NCI-H187 (cell line): Measurements from ENCODE around the gene FRAT1.

Experiments
- DNase-seq, 2 experiments: peaks; one replicate each; lab custom pipeline; 2025; lab: John Stamatoyannopoulos, UW

Gene FRAT1

DNA sequence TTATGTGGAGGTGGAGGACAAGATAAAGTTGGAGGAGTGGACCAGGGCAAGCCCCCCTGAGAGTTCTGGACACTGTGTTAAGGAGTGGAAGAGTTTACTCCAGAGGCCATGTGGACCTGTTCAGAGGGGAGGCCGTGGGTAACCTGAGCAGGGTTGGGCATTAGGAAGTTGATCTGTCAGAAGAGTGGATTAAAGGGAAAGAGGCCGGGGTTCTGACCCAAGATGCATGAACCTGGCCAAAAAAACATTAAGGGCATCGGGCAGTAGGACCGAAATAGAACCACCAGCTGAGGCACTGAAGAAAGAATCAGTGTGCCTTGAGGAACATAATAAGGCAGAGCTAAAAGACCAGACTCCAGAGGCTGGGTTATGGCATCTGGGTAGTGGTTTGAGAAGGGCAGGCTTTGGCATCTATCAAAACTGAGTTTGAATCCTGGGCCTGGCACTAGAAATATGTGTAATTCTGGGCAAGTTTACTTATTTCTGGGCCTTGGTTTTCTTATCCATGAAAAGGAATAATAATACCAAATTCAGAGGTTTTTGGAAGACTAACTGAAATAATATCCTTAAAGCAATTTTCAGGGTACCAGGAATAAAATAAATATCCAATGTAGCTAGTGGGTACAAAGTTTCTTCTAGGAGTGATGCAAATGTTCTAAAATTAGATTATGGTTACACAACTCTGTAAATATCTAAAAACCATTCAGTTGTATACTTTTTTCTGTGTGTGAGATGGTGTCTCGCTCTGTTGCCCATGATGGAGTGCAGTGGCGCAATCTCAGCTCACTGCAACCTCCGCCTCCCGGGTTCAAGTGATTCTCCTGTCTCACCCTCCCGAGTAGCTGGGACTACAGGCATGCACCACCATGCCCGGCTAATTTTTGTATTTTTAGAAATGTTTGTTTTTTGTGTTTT is 10.9 kb upstream of the FRAT1 start:
- DNase-seq, result no peak

DNA sequence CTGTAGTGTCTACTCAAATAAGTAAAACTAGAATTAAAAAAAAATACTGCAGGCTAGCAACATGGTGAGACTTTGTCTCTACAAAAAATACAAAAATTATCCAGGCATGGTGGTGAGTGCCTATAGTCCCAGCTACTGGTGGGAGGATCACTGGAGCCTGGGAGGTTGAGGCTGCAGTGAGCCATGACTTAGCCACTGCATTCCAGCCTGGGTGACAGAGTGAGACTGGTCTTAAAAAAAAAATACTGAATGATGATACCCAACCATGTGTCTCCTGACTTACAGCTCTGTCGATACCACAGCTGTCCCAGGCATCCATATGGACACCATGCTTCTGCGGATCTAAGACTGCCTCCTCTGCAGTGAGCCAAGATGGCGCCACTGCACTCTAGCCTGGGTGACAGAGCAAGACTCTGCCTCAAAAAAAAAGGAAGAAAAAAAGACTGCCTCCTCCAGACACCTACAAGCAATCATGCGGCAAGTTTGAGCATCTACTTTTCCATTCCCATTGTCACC is 7.9 kb upstream of the FRAT1 start:
- DNase-seq, result no peak

DNA sequence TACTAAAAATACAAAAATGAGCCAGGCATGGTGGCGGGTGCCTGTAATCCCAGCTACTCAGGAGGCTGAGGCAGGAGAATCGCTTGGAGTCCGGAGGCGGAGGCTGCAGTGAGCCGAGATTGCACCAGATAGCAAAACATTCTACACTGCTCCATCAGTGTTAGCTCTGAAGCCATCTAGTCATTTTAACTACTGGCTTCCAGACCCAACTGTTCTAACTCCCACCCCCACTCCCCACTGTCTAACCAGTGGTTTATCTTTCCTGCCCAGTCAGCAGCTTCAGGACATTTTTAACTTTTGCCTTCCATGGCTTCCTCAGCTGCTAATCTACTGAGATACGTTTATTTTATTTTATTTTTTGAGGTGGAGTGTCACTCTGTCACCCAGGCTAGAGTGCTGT is 6.2 kb upstream of the FRAT1 start:
- DNase-seq, result no peak

DNA sequence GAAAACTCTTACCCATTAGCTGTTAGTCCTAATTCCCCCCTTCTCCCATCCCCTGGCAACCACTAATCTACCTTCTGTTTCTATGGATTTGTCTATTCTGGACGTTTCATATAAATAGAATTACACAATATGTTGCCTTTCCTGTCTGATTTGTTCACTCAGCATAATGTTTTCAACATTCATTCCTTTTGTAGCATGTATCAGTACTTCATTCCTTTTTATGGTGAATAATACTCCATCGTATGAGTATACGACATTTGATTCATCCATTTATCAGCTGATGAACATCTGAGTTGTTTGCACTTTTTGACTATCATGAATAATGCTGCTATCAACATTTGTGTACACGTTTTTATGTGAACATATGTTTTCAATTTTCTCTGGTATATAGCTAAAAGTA is 4.4 kb upstream of the FRAT1 start:
- no peak for DNase-seq

DNA sequence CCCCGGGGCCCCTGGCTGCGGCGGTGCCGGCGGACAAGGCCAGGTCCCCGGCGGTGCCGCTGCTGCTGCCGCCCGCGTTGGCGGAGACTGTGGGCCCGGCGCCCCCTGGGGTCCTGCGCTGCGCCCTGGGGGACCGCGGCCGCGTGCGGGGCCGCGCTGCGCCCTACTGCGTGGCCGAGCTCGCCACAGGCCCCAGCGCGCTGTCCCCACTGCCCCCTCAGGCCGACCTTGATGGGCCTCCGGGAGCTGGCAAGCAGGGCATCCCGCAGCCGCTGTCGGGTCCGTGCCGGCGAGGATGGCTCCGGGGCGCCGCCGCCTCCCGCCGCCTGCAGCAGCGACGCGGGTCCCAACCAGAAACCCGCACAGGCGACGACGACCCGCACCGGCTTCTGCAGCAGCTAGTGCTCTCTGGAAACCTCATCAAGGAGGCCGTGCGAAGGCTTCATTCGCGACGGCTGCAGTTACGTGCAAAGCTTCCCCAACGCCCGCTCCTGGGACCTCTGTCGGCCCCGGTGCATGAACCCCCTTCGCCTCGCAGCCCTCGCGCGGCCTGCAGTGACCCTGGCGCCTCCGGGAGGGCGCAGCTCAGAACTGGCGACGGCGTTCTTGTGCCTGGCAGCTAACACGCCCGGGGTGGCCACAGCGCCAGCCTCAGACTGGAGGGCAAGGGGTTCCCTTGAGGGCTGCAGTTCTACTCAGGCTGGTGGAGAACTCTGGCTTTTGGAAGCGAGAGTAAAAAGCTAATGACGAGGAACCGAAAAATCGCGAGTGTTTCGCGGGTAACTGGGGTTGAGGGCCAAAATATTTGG is 804 bp downstream of the FRAT1 start:
- peak in 1 of 2 experiments; percentile 8 for DNase-seq

DNA sequence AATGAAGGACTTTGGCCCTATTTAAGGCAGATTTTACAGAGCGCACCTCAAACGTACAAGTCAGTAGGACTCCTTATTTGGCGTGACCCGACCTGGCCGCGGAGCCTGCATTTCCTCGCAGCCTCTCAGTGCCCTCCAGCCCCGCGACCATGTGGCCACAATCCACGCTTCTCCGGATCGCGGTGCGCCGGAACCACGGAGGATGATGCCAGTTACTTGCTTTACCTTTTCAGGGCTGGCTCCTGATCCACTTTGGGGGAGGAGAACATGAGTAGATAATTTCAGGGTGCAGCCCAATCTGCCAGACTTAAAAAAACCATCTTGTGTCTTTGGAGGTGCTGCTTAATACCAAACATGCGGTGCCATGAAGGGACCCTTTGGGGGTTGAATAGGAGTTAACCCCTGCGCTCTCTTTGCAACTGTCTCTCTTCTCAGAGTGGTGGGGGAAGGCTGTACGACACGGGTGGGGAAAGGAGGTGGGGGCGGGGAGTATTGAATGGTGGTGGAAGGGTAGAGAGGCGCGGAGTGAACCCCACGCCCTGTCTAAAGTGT is 1.5 kb downstream of the FRAT1 start:
- no peak for DNase-seq

DNA sequence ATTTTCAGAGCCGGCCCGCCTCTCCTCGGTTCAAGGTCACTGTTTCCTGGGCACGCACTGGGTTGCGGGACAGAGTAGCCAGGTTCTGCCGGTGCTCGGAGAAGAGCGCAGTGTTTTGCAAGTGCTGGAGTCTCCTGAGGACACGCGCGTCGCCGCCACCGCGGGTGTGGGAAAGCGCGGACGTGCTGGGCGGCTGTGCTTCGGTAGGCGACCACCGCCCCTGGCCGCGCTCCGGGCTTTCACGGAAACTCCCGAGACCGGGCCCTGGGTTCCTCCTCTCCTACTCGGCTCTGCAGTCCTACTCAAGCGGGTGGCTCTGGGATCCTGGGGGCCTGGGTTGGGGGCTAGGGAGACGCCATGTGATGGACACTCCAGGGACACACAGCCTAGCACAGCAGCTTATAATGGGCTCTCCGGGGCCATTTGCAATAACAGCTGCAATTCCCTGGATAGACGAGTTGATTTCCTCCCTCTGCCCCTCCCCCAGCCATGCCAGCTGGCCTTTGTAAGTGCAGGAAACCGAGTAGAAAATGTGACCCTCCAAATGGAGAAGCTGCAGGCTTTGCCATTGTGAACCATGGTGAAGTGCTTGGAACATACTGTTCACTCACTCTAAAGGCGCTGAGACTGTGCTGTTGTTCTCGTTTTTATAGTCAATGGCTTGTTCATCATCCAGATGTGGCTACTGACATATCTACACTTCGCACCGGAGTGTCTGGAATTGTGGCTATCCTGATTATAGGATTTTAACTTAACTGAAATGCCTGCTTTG is 2.1 kb downstream of the FRAT1 start:
- DNase-seq, result peak; percentile 34 to 46

DNA sequence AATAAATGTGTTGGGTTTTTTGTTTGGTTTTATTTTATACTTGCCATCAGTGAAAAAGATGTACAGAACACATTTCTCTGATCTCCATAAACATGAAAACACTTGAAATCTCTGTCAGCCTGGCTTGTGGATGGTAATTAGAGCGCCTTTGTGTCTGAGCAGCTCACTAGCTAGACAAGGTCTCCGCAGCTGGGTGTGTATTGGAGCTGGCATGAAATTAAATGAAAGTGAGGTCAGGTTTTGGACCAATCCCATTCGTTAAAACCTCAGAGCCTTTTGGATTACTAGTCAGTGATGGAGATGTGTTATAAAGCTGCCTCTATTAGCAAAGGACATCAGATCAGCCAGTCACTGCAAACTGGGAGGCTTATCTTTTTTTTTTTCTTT is 2.7 kb downstream of the FRAT1 start:
- DNase-seq, result no peak

DNA sequence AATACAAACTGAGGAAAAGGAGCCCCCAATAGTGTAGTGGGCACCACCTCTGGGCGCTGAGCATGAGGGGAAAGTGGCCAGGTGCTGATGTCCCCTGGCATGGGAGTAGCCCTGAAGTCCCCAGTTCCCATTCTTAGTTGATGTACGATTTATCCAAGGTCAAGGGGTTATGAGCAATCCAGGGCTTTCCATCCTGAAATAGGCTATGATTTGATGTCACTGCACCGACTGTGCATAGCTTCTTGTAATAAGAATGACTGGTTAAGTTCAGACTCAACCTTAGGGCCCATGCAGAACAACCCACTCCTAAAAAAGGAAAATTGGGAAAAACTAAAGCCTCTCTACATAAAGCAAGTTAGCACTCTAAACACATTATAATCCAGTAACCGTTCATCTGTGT is 4.4 kb downstream of the FRAT1 start:
- DNase-seq, result no peak

DNA sequence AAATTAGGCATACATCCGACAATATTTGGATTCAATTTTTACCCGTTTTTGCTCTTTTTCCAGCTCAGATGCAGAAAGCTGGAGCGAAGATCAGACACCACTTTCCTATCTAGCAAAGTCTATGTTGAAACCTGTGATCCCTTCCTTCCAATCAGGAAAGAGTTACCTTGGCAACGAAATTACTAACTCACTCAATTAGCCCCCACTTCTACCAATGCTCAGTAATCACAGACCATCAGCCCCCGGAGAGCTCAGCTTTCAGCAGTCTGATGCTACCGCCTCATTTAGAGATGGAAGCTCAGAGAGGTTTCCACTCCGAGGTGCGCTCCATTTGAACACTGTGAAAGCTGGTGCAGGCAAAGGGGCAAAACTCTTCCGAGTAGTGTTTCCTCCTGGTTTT is 6.7 kb downstream of the FRAT1 start:
- DNase-seq, result no peak

DNA sequence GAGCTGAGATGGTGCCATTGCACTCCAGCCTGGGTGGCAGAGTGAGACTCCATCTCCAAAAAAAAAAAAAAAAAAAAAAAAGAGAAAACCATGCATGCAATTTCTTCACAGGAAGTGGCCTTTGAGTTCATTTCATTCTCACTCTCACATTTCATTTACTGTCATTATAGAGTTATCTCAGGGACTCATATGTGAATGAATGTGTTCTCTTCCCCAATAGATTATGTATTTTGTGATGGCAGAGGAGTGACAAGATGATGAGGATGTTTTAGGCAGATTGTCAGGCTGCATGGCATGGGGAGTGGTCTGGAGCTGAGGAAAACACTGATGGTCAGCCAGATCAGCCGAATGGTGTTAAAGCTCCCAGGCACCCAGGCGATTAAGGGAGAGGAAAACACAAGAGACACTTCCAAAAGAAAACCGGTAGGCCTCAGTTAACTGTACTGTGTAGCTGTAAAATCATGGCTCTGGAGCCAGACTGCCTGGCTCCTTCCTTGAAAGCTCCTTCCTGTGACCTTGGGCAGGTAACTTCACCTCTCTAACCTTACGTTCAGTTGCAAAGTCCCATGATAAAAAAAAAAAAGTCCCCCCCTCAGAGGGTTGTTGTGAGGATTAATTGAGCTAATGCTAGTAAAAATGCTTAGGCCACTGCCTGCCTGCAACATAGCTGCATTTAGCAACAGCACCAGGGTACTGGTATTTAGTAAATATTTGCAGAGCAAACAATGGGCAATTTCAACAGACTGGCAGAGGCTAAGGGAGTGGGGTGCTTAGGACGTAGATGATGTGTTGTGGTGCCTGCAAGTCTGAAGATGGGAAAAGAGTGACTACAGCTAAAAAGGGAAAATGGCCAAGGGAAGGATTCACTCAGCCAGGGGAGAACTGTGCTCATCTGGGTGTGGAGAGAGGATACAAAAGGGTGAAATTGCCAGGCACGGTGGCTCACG is 8.6 kb downstream of the FRAT1 start:
- DNase-seq, result no peak

DNA sequence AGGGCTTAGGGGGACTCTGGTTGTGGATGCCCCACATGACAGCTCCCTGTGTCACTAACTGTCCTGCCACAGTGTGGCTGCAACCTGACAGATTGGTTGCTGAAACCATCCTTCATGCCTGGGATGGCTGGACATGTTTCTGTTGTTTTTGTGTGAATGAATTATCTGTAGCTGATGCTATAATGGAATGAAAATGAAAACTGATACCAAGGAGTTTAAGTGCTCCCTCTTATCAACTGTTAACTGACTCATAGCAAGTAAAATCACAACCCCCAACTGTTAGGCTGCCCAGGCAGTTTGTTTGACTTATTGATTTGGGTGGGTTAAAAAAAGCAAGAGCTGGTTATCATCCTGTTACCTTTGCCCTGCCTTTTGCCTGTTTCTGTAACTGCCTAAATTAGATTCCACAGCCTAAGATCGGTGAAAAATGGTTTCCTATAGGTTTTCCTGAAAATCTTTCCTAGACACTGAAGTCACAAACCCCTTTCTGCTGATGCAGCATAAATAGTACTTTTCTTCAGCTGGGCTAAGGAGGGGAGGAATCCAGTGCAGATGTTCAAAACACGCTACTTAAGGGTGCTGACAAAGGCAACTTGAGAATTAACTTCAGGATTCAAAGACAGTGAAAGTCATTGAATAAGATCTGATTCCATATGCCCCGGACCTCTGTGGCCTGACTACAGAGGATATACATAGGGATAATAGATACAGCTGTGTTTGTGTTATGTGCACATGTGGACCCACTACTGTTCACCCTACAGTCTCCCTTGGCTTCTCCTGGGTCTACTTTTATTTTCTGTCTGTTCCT is 9.8 kb downstream of the FRAT1 start:
- no peak for DNase-seq

DNA sequence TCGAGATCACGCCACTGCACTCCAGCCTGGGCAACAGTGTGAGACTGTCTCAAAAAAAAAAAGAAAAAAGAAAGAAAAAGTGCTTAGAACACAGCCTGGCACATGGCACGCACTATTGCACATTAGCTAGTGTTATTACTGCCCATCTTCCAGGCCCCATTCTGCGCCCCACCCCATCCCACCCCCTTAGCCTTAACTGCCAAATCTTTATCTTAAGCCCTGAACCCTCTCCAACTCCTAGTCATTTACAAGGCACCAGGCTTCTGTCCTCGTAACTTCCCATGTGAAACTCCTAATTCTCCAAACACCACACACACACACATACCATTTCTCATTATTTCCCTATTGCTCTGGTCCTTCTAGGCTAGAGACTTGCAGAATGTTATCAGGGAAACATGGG is 10.7 kb downstream of the FRAT1 start:
- no peak for DNase-seq

DNA sequence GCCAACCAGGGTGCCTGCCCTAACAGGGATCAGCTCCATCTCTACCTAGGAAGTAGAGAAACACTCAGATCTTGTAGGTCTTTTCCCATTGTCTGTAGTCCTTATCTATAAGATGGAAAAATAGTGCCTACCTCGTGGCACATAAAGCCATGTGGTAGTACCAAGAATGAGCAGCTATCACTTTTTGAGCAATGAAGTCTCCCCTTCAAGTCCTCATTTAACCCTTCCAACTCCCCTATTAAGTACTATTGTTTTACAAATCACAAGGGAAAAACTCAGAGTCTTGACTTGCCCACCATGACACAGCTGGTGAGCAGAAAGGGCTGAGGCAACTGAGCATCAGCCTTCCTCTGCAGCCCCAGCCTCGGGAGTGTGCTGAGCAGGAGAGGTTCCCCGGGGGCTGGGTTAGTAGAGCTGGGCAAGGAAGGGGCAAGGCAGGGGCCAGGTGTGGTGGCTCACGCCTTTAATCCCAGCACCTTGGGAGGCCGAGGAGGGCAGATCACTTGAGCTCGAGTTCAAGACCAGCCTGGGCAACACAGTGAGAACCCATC is 12.2 kb downstream of the FRAT1 start:
- DNase-seq, result no peak

DNA sequence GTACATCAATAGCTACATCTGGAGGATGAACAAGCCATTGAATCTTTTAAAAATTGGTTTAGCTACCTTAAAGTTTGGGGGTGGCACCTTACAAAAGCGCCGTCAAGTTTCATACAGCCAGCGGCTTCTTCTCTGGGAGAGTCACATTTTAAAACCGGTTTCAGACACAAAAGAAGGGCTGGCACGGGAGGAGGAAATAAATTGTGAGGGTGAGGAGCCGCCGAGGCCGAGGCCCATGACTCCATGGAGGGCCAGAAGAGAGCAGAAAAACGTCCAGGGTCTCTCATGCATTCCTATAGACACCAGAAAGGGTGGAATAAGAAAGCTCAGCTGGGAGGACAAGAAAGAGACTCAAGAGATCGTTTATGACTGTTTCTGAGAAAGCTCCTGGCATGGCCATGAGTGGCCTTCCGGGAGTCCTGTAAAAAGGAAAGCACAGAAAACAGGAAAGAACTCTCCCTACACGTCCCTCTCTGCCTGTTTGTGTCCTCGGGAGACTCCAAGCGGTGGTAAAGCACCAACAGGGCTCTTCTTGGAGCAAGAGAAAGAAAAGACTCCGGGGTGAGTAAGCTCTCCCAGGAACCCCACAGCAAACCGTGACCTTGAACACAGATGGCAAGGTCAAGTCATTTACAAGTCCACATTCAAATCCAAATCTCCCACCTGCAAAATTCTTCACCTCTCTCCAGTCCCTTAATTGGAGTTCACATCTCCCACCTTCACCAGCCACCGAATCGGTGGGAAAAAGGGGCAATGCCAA is 13.7 kb downstream of the FRAT1 start:
- DNase-seq, result no peak

DNA sequence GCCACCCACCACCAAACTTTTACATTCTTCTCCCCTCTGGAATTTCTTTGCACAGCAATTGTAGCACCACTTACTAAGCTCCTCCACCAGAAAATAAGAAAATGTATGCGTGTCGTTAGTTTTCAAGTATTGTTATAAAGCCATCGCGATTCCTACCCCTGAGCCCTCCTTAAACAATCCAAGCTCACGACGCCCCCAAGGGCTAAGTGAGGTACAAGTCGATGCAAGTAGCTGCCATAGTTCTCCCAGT is 14.2 kb downstream of the FRAT1 start:
- DNase-seq, result no peak

DNA sequence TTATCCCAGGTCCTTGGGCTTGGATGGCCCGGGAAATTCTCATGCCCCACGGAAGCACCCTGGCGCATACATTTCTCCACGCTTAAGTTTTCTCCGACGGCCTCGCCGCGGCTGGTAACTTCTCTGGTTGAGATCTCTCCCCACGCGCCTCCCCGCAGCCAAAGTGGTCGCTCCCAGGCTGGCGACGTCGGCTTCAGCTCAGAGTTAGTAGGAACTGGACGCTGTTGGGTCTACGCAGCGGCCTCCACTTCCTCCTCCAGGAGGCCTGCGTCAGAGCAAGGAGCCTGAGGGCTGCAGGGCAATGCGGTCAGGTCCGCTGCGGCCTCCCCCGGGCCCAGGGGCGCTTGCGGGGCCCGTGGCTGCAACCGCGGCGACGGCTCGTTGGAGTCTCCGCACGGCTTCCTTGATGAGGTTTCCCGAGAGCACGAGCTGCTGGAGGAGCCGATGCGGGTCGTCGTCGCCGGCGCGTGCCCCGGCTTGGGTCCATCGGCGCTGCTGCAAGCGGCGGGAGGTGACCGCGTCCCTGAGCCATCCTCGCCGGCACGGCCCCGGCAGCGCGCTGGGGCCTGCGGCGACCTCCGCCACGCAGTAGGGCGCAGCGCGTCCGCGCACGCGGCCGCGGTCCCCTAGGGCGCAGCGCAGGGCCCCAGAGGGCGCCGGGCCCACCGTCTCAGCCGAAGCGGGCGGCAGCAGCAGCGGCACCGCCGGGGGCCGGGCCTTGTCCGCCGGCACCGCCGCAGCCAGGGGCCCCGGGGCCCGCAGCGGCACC is 14.7 kb downstream of the FRAT1 start:
- DNase-seq, result no peak
